GM12878 (cell line): ENCODE measurements around the gene GPC6. TPM values are rescaled to one million over a fixed set of nuclear protein-coding genes. Genes with fewer than 3 reads are reported as not detected.

Experiments used
- ATAC-seq: fragments of 200-7000 bp; cut with Tn5 transposase; 3 replicates; pipeline ENCODE4 v1.9.1; 2020; ENCODE audit warnings: mild to moderate bottlenecking, moderate library complexity
- BruUV-seq: library from RNA; stranded (reverse); fragments of 400-500 nt; replicated peaks from 2 replicates; lab custom pipeline; 2021; lab: Mats Ljungman, UMichigan
- CTCF ChIA-PET: fragments of 300-600 bp; sonication (Branson Sonifier 250); formaldehyde crosslinking; extraction: SDS; loops from one replicate; lab custom pipeline; 2021; ENCODE audit warnings: inconsistent platforms; lab: Yijun Ruan, JAX
- POLR2A ChIA-PET: fragments of 350-600 bp; formaldehyde crosslinking; extraction: SDS; loops from one replicate; lab custom pipeline; 2021; ENCODE audit warnings: inconsistent platforms; lab: Charles Lee
- RAD21 ChIA-PET: fragments of 300-600 bp; sonication (Branson Sonifier 250); formaldehyde crosslinking; loops from one replicate; lab custom pipeline; 2023; ENCODE audit warnings: antibody characterized with exemption; ENCODE audit not compliant: unreplicated experiment; lab: Charles Lee
- SMC1A ChIA-PET: fragments of 300-600 bp; sonication (Branson Sonifier 250); formaldehyde crosslinking; loops from one replicate; lab custom pipeline; 2023; ENCODE audit not compliant: unreplicated experiment, uncharacterized antibody; lab: Charles Lee
- DNase-seq: peaks from one replicate; pipeline ENCODE4 v3.0.0-alpha.2; 2011; ENCODE audit warnings: low read depth, low spot score
- FAIRE-seq: peaks from 3 replicates; lab custom pipeline; 2011; peaks lifted over from hg19 to GRCh38; lab: Jason Lieb, UNC
- H2AFZ ChIP-seq: 2 replicates; pipeline ENCODE4 v1.6.0; 2011; ENCODE audit warnings: low read depth, low read length, control low read depth; ENCODE audit not compliant: control insufficient read depth
- H3K27ac ChIP-seq: 2 replicates; pipeline ENCODE4 v1.5.1; 2011; ENCODE audit warnings: control low read depth; ENCODE audit not compliant: control insufficient read depth, insufficient read depth
- H3K27me3 ChIP-seq, 2 experiments: replicated peaks in 1 of 2; 2 replicates each; pipeline versions ENCODE4 v1.6.0 to v1.6.1; 2011; ENCODE audit warnings: low read length in 1 of 2; ENCODE audit not compliant: control insufficient read depth in 2 of 2, insufficient read depth in 2 of 2
- H3K36me3 ChIP-seq, 2 experiments: 2 replicates each; pipeline ENCODE4 v1.5.1; 2011; ENCODE audit warnings: low read length in 1 of 2; ENCODE audit not compliant: control insufficient read depth in 2 of 2, insufficient read depth in 2 of 2
- H3K4me1 ChIP-seq: 2 replicates; pipeline ENCODE4 v1.6.1; 2011; ENCODE audit warnings: mild to moderate bottlenecking, low read length, moderate library complexity, mixed read lengths; ENCODE audit not compliant: control insufficient read depth, insufficient read depth
- H3K4me2 ChIP-seq: 2 replicates; pipeline ENCODE4 v1.6.0; 2011; ENCODE audit warnings: control low read depth; ENCODE audit not compliant: control insufficient read depth, insufficient read depth
- H3K4me3 ChIP-seq: fragments of 200-600 bp; sonication (generic); 2 replicates; pipeline ENCODE4 v1.5.1; 2016
- H3K79me2 ChIP-seq: 2 replicates; pipeline ENCODE4 v1.6.0; 2011; ENCODE audit warnings: low read length; ENCODE audit not compliant: control insufficient read depth, insufficient read depth
- H3K9ac ChIP-seq: 2 replicates; pipeline ENCODE4 v1.8.0; 2011; ENCODE audit warnings: low read length, control low read depth, mixed read lengths; ENCODE audit not compliant: control insufficient read depth, insufficient read depth
- H3K9me3 ChIP-seq: replicated peaks from 3 replicates; pipeline ENCODE4 v1.5.1; 2011; ENCODE audit warnings: mild to moderate bottlenecking, low read length; ENCODE audit not compliant: control insufficient read depth, insufficient read depth
- H4K20me1 ChIP-seq: 2 replicates; pipeline ENCODE4 v1.6.0; 2011; ENCODE audit not compliant: control insufficient read depth, insufficient read depth
- CHD1 ChIP-seq: IDR thresholded peaks from 2 replicates; pipeline ENCODE4 v1.6.1; 2012; ENCODE audit warnings: low read depth, low read length, improper control_type of control experiment
- CHD4 ChIP-seq: fragments of 200-600 bp; sonication (generic); IDR thresholded peaks from 2 replicates; pipeline ENCODE4 v1.6.1; 2016; ENCODE audit warnings: mild to moderate bottlenecking
- ESRRA ChIP-seq: IDR thresholded peaks from 2 replicates; pipeline ENCODE4 v1.6.1; 2012; ENCODE audit warnings: mild to moderate bottlenecking, low read length, improper control_type of control experiment
- NFXL1 ChIP-seq: fragments of 450-650 bp; IDR thresholded peaks from 2 replicates; pipeline ENCODE4 v1.6.1; 2017; ENCODE audit warnings: antibody characterized with exemption, mild to moderate bottlenecking, borderline replicate concordance
- NR2C1 ChIP-seq: fragments of 450-650 bp; IDR thresholded peaks from 2 replicates; pipeline ENCODE4 v1.6.1; 2017; ENCODE audit warnings: antibody characterized with exemption, mild to moderate bottlenecking, moderate library complexity
- TBL1XR1 ChIP-seq: IDR thresholded peaks from 2 replicates; pipeline ENCODE4 v1.6.1; 2012; ENCODE audit warnings: low read depth, low read length, improper control_type of control experiment
- WGBS: methylation state at CpG from one replicate; pipeline ENCODE4 v1.1.6; 2016; ENCODE audit warnings: low lambda C conversion rate; ENCODE audit not compliant: insufficient replicate concordance, insufficient coverage; ENCODE audit errors: missing lambda C conversion rate; 5-methylcytosine and 5-hydroxymethylcytosine counted together
- in situ Hi-C: fragments of 300-500 bp; cut with MboI; formaldehyde crosslinking; loops from 9 replicates; pipeline ENCODE4 v1.14.3; 2018; ENCODE audit warnings: mixed read lengths
- intact Hi-C: fragments of 100-400 bp; cut with micrococcal nuclease; formaldehyde crosslinking; loops from one replicate; pipeline ENCODE4 v1.14.2; 2022; ENCODE audit not compliant: unreplicated experiment
- polyA plus RNA-seq, 11 experiments: library from polyadenylated mRNA; depleted of rRNA in 4 of 11; unstranded in 6 of 11; stranded (reverse) in 5 of 11; fragments of >200 nt; fragmentation: Nextera tagmentation in 4 of 11; fragmentation: Illumina TruSeq in 1 of 11; extraction: Ambion mirVana in 4 of 11; extraction: Trizol in 1 of 11; gene quantifications; 1 replicate in 1 of 11; 2 replicates in 10 of 11; pipeline versions ENCODE4 v1.2.1 to v1.2.3, GENCODE V29; 2011 to 2016; ENCODE audit warnings: inconsistent platforms in 2 of 11, missing spikeins in 2 of 11, low read depth in 1 of 11
- total RNA-seq, 4 experiments: library from RNA; depleted of rRNA in 3 of 4; stranded (reverse); fragments of >200 nt in 3 of 4; fragmentation: Illumina TruSeq in 1 of 4; extraction: Trizol in 1 of 4; gene quantifications; 2 replicates each; pipeline versions ENCODE4 v1.2.1 to v1.2.3, GENCODE V29; 2013 to 2021
- TF ChIP-seq, protein P1 (sequence below): IDR thresholded peaks from 2 replicates; pipeline ENCODE4 v1.6.1; 2011; ENCODE audit warnings: low read depth, mild to moderate bottlenecking, low read length, moderate library complexity, borderline replicate concordance; ENCODE audit errors: extremely low read depth

Gene GPC6
- total and polyA plus RNA-seq, 10 of the 15 experiments (the other 5 are each of a cell fraction or from before 2014, with no cell fraction given): 0.03 to 0.04 (median 0.03) TPM; not detected in 7

- no peak for TF ChIP-seq CHD1
Measured at GRCh38 chr13:93767180-93767916, 540.7 kb downstream of the GPC6 start (continued).

- H4K20me1 ChIP-seq: no peaks in the 10 kb centered on the region
- H3K36me3 ChIP-seq: no peaks in the 10 kb centered on the region
- H3K79me2 ChIP-seq: no peaks in the 10 kb centered on the region
- SMC1A ChIA-PET: no interaction called here
- H3K9ac ChIP-seq: no peak overlapping the region
- POLR2A ChIA-PET: no interaction called here
- H3K27ac ChIP-seq: no peak overlapping the region
- H2AFZ ChIP-seq: no peak overlapping the region
- 0% methylated on average over 4 of the region's 4 CpGs for WGBS
- H3K4me3 ChIP-seq: no peak overlapping the region
- H3K9me3 ChIP-seq: no peaks in the 10 kb centered on the region
- H3K27me3 ChIP-seq: no peaks in the 10 kb centered on the region
- no peaks in the 10 kb centered on the region for H3K4me1 ChIP-seq
- FAIRE-seq (no peak), ATAC-seq (no peak), DNase-seq (no peak)
- BruUV-seq: no TSS peak
- CTCF ChIA-PET: interaction anchor here (1.0 kb wide), 1 partner anchor 49 kb away, joined by 3 read pairs; no protein-coding TSS in a partner anchor
- H3K4me2 ChIP-seq: no peak overlapping the region
- intact Hi-C loops: no loop called here
- RAD21 ChIA-PET: no interaction called here
- in situ Hi-C loops: no loop called here
- no peak for TF ChIP-seq NR2C1
- no peak for TF ChIP-seq NFXL1
- TF ChIP-seq, protein P1, sequence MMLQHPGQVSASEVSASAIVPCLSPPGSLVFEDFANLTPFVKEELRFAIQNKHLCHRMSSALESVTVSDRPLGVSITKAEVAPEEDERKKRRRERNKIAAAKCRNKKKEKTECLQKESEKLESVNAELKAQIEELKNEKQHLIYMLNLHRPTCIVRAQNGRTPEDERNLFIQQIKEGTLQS: no peak
- no peak for TF ChIP-seq ESRRA
- TF ChIP-seq CHD4: no peak
- TF ChIP-seq TBL1XR1: no peak
Measured at GRCh38 chr13:93767917-93768409, 541.4 kb downstream of the GPC6 start.
